Cardiac ventricle fibroblast (primary cell): ENCODE measurements around the gene CCDC192. TPM values are rescaled to one million over a fixed set of nuclear protein-coding genes. Genes with fewer than 3 reads are reported as not detected.

Source experiments
- total RNA-seq: library from RNA; depleted of rRNA; stranded (reverse); fragments of >200 nt; gene quantifications from 2 replicates; pipeline ENCODE4 v1.2.3, GENCODE V29; 2015

CCDC192 gene
- not detected in 2 replicates for total RNA-seq

DNA sequence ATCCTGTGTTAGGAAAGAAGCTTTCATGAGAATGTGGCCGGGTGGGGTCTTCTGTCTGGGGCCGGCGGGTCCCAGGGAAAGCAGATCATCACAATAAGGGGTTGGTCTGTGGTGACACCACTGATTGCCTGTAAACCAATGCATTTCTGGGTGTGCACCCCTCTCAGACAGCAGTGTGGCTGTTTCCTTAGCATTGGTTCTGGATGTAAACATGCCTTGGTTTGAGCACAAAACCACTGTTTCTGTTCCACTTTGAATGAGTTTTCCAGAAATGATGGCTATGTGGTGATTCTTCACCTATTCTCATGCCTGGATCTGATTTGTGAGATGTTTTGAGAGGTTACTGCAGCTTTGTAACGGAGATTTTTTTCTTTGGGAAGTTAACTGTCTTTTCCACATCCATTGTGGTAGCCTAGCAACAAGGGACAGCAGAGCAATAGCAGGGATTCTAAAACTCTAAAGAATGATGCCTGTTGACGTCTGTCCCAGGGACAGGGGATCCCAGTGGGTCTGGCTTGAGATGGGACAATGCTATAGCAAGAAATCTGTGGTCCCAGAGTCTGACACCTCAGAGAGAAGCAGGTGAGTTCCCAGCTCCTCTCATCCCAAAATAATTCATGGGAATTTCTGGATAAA, at the start of gene CCDC192:
CCDC192 (plus strand) TSS at position 466 of the 636 bp plus-strand sequence; CDS start at position 521, 55 bp downstream.

Other genes with a start within 250 kb of the CCDC192 start
- gene PRRC1, start 185.8 kb upstream of the CCDC192 start, total RNA-seq, result 73.3 and 79.7 TPM in 2 replicates
- gene CTXN3, start 54.3 kb upstream of the CCDC192 start, total RNA-seq, result not detected in 2 replicates